SU-DHL-6 (cell line): ENCODE measurements around the gene MRPL41.

Source experiments
- EZH2phosphoT487 ChIP-seq: fragments of 200-600 bp; sonication (generic), shearing (Covaris generic); conservative IDR thresholded peaks from 2 replicates; pipeline ENCODE4 v1.6.1; 2018; ENCODE audit warnings: mild to moderate bottlenecking, antibody characterized with exemption, low read length, moderate library complexity, mixed read lengths
- TF ChIP-seq, protein P1 (sequence below): fragments of 200-600 bp; sonication (generic); IDR thresholded peaks from one replicate; pipeline ENCODE4 v1.5.1; 2017; ENCODE audit warnings: antibody characterized with exemption, mild to moderate bottlenecking, low read length, moderate library complexity; ENCODE audit not compliant: insufficient read depth, poor library complexity, severe bottlenecking

DNA sequence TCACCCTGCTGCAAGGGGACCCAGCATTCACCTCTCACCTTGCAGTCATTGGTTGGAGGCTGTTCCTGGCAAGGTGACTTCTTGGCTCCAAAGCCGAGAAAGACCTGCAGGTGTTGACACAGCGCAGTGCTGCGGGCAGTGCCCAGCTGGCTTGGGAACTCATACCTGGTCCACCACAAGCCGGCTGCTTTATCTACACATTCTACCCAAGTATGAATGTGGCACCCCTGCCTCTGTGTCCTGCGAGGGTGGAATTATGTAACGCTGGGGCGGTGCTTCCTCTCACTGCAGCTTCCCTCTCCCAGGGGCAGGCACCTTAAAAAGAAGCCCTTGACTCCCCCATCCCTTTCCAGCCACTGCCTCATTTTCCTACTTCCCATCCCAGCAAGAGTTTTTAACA, 41.1 kb downstream of the MRPL41 start:
- TF ChIP-seq, protein P1, sequence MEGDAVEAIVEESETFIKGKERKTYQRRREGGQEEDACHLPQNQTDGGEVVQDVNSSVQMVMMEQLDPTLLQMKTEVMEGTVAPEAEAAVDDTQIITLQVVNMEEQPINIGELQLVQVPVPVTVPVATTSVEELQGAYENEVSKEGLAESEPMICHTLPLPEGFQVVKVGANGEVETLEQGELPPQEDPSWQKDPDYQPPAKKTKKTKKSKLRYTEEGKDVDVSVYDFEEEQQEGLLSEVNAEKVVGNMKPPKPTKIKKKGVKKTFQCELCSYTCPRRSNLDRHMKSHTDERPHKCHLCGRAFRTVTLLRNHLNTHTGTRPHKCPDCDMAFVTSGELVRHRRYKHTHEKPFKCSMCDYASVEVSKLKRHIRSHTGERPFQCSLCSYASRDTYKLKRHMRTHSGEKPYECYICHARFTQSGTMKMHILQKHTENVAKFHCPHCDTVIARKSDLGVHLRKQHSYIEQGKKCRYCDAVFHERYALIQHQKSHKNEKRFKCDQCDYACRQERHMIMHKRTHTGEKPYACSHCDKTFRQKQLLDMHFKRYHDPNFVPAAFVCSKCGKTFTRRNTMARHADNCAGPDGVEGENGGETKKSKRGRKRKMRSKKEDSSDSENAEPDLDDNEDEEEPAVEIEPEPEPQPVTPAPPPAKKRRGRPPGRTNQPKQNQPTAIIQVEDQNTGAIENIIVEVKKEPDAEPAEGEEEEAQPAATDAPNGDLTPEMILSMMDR, result no peak
- TF ChIP-seq EZH2phosphoT487, result no peak
